Keratinocyte (primary cell): ENCODE data around the gene MAPK7.

ENCODE experiments used
- CTCF ChIP-seq, 3 experiments: IDR thresholded peaks in 1 of 3; conservative IDR thresholded peaks in 1 of 3; optimal IDR thresholded peaks in 1 of 3; 2 replicates in 2 of 3; 3 replicates in 1 of 3; pipeline versions ENCODE3 to v1.5.1; 2011; ENCODE audit warnings: low read length in 3 of 3, mild to moderate bottlenecking in 3 of 3, moderate library complexity in 2 of 3, control low read depth in 1 of 3, inconsistent platforms in 1 of 3; ENCODE audit not compliant: insufficient read depth in 2 of 3; ENCODE audit errors: extremely low read depth in 1 of 3
- EZH2 ChIP-seq: IDR thresholded peaks from one replicate; pipeline ENCODE4 v1.6.1; 2012; ENCODE audit warnings: inconsistent platforms, mild to moderate bottlenecking, low read length, moderate library complexity

GRCh38 chr17:19385521-19385983 is 7.3 kb downstream of the MAPK7 start:
- TF ChIP-seq CTCF (optimal IDR thresholded peaks at IDR 0.05 in 1 of 3, IDR thresholded peaks at IDR 0.05 in 1 of 3, conservative IDR thresholded peaks at IDR 0.05 in 1 of 3; ENCODE audit: extremely low read depth in 1 of 3, insufficient read depth in 2 of 3, low read length in 3 of 3) (no peak), EZH2 (no peak)
